Brain microvascular endothelial cell (primary cell): Measurements from ENCODE around the gene UBA52.
A peak's percentile ranks its signal among the peaks of the same experiment; 100 is the strongest.
"Not testable (repeated sequence)": the region's sequence is repeated elsewhere in the genome, so short reads cannot be mapped to it uniquely, and the experiment has no call there.

Source experiments
- DNase-seq: peaks from one replicate; pipeline ENCODE4 v3.0.0-alpha.2; 2020
- H3K27ac ChIP-seq: fragments of 250-450 bp; sonication (Bioruptor Pico); 2 replicates; pipeline ENCODE4 v1.5.1; 2020; ENCODE audit warnings: mild to moderate bottlenecking, moderate library complexity
- H3K27me3 ChIP-seq: fragments of 250-450 bp; sonication (Bioruptor Pico); replicated peaks from 2 replicates; pipeline ENCODE4 v1.5.1; 2020; ENCODE audit warnings: mild to moderate bottlenecking
- H3K36me3 ChIP-seq: fragments of 250-450 bp; sonication (Bioruptor Pico); replicated peaks from 2 replicates; pipeline ENCODE4 v1.5.1; 2020; ENCODE audit warnings: mild to moderate bottlenecking
- H3K4me3 ChIP-seq: 2 replicates; pipeline ENCODE4 v1.5.1; 2011; ENCODE audit warnings: low read depth, mild to moderate bottlenecking, control low read depth, low read length, moderate library complexity
- CTCF ChIP-seq: IDR thresholded peaks from 2 replicates; pipeline ENCODE4 v1.5.1; 2011; ENCODE audit warnings: low read depth, mild to moderate bottlenecking, moderate library complexity, low read length, control low read depth, inconsistent platforms; ENCODE audit errors: missing control alignments
- in situ Hi-C: cut with HindIII; loops from 2 replicates; pipeline ENCODE4 v1.10.0; 2017; ENCODE audit warnings: low sequenced_read_pairs, low pct_ligation_motif_present

The UBA52 gene

GRCh38 chr19:18539372-18539771, 32.3 kb upstream of the UBA52 start:
- H3K27ac ChIP-seq, result no peak overlapping the region
- H3K4me3 ChIP-seq, result no peak overlapping the region
- no peaks in the 10 kb centered on the region for H3K27me3 ChIP-seq
- no peak for DNase-seq
- H3K36me3 ChIP-seq, result peaks cover 43% of the 10 kb centered on the region
- in situ Hi-C loops, result no loop called here
- no peak for TF ChIP-seq CTCF

DNA sequence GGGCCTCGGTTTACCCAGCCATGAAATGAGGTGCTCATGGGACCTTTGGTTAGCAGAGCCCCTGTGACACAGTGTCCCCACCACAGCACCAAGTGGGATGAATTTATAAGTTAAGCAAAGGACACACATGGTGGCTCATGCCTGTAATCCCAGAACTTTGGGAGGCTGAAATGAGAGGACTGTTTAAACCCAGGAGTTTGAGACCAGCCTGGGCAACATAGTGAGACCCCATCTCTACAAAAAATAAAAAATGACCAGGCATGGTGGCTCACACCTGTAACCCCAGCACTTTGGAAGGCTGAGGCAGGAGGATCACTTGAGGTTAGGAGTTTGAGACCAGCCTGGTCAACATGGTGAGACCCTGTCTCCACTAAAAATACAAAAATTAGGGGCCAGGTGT, 31.5 kb upstream of the UBA52 start:
- DNase-seq, in situ Hi-C loops, H3K27ac ChIP-seq, H3K27me3 ChIP-seq, H3K4me3 ChIP-seq: not testable (repeated sequence)
- peaks cover 43% of the 10 kb centered on the region for H3K36me3 ChIP-seq

GRCh38 chr19:18541258-18541991, 30.2 kb upstream of the UBA52 start:
- Histone ChIP-seq H3K27ac (no peak overlapping the region), H3K36me3 (peaks cover 37% of the 10 kb centered on the region), H3K4me3 (no peak overlapping the region), H3K27me3 (no peaks in the 10 kb centered on the region)
- in situ Hi-C loops, result no loop called here
- DNase-seq, result no peak
- TF ChIP-seq CTCF, result no peak

DNA sequence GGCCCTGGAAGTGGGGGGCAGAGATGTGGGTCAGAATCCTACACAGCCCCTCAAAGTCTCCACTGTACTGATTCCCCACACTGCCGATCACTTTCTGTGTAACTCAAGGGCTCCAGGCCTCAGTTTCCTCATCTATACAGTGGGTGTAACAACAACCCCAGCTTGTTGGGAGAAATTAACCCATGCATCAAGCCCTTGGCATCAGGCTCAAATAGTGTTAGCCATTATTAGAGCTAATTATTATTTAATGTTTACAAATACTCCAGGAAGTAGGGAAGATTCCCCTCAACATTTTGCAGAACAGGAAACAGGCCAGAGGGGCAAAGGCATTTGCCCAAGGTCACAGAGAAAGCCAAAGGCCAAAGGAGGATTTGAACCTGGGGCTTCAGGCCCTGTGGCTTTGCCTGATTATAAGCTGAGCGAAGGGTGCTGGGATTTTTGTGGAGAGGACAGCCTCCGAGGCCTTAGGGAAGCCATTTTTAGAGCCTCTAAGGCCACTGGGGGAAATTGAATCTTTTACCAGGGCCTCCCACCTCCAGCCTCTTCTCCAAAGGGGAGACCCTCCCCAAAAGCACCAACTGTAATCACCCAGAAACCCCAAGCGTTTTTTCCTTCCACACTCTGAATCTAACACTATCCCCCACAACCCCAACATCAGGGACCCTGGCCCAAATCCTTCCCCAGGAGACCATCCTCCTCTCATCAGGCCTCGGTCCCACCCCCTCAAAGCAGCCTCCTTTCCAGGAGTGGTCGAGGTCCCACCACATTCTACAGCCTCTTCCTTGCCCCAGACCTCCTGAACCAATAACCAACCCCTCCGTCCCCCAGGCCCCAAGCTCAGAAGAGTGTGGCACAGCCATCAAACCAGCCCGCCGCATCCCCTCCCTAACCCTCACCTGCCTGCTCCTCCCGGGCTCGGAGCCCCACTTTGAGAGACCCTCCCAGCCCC, 29.4 kb upstream of the UBA52 start:
- no peak overlapping the region for H3K27ac ChIP-seq
- no peak for DNase-seq
- in situ Hi-C loops, result no loop called here
- no peak for TF ChIP-seq CTCF
- H3K36me3 ChIP-seq, result peaks cover 30% of the 10 kb centered on the region
- H3K27me3 ChIP-seq, result no peaks in the 10 kb centered on the region
- H3K4me3 ChIP-seq, result peak overlapping the region; percentile 80

- peak; percentile 84 for DNase-seq
- H3K27me3 ChIP-seq, result no peaks in the 10 kb centered on the region
- H3K27ac ChIP-seq, result peak within 1 kb of the TSS; percentile 45
- no peak for TF ChIP-seq CTCF
- in situ Hi-C loops, result no loop called here
- H3K36me3 ChIP-seq, result peaks cover 21% of the 10 kb centered on the region
- peak within 1 kb of the TSS; percentile 80 for H3K4me3 ChIP-seq
Measured at GRCh38 chr19:18542941-18543813, 28.5 kb upstream of the UBA52 start, which contains the start of gene FKBP8. TSS of gene FKBP8 (minus strand) at chr19:18543573. CDS start at chr19:18541970, 1,603 bp downstream.
